Esophagus squamous epithelium (tissue), 4 donors: ENCODE measurements around the gene NEK7.

Experiments
- CTCF ChIP-seq, 6 experiments: fragments of 450-650 bp in 4 of 6; fragments of 200-600 bp in 2 of 6; sonication (generic) in 2 of 6; IDR thresholded peaks; one replicate each; pipeline ENCODE4 v1.5.1; 2016 to 2019; ENCODE audit warnings: antibody characterized with exemption in 6 of 6, mild to moderate bottlenecking in 4 of 6, moderate library complexity in 4 of 6
- POLR2A ChIP-seq, 4 donors: fragments of 450-650 bp; IDR thresholded peaks; one replicate each; pipeline ENCODE4 v1.6.1; 2017; ENCODE audit warnings: antibody characterized with exemption in 4 of 4, mild to moderate bottlenecking in 4 of 4, moderate library complexity in 3 of 4

GRCh38 chr1:198357937-198358336 lies 201.1 kb downstream of the NEK7 start:
- TF ChIP-seq CTCF (IDR thresholded peaks at IDR 0.05) (no peak), POLR2A (IDR thresholded peaks at IDR 0.05) (no peak)
